ENCODE results near the gene PTPN12.
"Not testable (repeated sequence)": the region's sequence is repeated elsewhere in the genome, so short reads cannot be mapped to it uniquely, and the experiment has no call there.

The PTPN12 gene

DNA sequence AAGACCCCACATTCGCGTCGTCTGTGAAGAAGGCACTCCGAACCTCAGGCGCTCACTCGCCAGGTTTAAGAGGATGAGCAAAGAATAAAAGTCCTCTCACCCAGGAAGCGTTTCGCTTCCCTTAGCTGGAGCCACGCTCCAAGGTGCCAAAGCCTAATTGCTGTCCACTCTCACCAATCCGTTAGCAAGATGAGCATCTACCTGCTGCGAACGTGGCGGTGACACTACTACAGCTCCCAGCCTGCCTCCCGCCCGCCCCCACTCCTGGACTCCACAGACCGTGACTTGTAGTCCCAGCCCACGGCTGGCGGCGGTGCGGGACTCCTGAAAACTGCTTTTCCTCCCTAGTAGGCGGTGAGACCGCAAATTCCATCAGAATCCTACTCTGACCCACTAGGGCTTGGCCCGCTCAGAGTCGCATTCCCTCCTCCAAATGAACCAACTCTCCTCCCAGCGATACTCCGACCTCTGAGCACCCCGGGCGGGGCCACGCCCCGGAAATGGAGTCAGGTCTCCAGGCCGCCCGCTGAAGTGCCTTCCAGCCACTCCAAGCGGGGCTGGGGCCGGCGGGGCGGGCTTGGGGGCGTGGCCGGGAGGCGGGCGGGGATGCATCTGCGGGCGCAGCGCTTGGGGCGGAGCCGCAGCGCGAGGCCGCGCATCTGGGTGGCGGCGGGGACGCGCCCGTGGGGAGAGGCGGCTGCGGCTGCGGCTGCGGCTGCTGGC lies 521 bp upstream of the PTPN12 start:
- Histone ChIP-seq H3K27me3 (no peaks in the 10 kb centered on the region), H3K4me1 (no peaks in the 10 kb centered on the region), H3K4me3 (ENCODE audit: low read depth, low read length) (peak overlapping the region; percentile 66), H3K36me3 (no peaks in the 10 kb centered on the region), H3K9me3 (no peaks in the 10 kb centered on the region)
- TF ChIP-seq, protein P1, sequence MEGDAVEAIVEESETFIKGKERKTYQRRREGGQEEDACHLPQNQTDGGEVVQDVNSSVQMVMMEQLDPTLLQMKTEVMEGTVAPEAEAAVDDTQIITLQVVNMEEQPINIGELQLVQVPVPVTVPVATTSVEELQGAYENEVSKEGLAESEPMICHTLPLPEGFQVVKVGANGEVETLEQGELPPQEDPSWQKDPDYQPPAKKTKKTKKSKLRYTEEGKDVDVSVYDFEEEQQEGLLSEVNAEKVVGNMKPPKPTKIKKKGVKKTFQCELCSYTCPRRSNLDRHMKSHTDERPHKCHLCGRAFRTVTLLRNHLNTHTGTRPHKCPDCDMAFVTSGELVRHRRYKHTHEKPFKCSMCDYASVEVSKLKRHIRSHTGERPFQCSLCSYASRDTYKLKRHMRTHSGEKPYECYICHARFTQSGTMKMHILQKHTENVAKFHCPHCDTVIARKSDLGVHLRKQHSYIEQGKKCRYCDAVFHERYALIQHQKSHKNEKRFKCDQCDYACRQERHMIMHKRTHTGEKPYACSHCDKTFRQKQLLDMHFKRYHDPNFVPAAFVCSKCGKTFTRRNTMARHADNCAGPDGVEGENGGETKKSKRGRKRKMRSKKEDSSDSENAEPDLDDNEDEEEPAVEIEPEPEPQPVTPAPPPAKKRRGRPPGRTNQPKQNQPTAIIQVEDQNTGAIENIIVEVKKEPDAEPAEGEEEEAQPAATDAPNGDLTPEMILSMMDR (IDR thresholded peaks at IDR 0.05; ENCODE audit: low read depth, low read length): no peak
- DNase-seq: peak; percentile 99

DNA sequence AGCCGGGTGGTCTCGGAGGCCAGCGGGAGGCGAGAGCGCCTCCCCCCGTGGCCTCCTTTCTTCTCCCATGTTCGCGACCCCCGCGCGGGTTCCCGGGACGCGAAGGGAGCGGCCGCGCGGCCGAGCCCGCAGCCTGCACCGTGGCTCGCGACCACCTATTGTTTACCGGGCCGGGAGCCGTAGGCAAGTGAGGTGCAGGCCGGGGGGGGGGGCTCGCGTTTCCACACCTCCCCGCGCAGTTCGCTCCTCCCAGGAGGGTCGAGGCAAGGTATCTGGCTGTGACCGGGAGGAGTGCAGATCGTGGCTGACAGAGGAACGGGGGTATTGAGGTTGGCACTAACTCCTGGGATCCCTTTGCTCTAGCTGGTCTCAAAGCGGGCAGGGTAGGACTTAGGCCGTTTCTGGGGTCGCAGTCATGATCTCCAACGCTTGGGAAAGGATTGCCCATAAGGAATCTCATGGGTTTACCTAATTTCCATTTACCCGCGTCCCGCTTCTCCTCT lies 734 bp downstream of the PTPN12 start:
- Histone ChIP-seq H3K27me3 (no peaks in the 10 kb centered on the region), H3K4me3 (ENCODE audit: low read depth, low read length) (peak overlapping the region; percentile 99), H3K9me3 (no peaks in the 10 kb centered on the region), H3K36me3 (no peaks in the 10 kb centered on the region), H3K4me1 (no peaks in the 10 kb centered on the region)
- DNase-seq: peak; percentile 52
- TF ChIP-seq, protein P1 (IDR thresholded peaks at IDR 0.05; ENCODE audit: low read depth, low read length): no peak

DNA sequence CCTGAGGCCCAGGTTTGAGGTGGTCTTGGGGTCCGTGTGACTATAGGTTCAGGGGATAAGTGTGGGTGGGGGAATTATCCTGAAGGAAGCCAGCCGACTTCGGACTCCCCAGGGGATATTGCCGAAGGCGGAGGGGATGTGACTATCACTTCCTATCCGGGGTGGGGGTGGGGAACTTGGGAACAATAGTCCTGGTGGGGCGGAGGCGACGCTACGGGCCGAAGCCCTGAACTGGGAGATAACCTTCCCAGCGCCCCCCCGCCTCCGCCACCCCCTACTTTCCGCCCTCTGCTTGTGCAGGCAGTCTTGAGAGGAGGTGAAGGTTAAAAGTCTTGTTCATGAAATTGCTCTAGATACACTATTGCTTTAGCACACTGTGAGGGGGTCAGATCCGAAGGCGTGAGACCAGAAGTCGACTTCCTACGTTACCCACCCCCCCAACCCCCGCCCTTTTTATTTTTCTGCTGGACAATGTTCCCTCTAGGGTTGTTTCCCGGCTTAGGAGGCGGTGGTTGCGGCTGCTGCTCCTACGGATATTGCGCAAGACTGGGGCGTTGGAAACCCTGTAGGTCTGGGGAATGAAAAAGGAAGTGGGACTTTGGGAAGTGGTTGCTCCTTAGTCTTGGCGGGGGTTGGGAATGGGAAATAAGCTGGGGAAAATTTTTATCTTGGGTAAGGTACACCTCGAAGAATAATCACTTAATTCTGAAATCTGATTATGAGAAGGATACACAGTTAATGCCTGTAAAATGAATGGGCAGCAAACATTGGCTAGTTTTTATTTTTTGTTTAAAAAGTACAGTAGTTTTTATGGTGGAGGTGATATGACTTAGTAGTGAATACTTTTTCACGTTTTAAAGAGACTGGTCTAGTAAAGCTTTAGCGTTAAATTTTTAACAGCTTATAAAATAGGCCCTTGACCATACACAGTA lies 1.5 kb downstream of the PTPN12 start:
- Histone ChIP-seq H3K4me1 (no peaks in the 10 kb centered on the region), H3K36me3 (no peaks in the 10 kb centered on the region), H3K27me3 (no peaks in the 10 kb centered on the region), H3K9me3 (no peaks in the 10 kb centered on the region), H3K4me3 (ENCODE audit: low read depth, low read length) (peak overlapping the region; percentile 99)
- TF ChIP-seq, protein P1 (IDR thresholded peaks at IDR 0.05; ENCODE audit: low read depth, low read length): no peak
- peak; percentile 79 for DNase-seq

DNA sequence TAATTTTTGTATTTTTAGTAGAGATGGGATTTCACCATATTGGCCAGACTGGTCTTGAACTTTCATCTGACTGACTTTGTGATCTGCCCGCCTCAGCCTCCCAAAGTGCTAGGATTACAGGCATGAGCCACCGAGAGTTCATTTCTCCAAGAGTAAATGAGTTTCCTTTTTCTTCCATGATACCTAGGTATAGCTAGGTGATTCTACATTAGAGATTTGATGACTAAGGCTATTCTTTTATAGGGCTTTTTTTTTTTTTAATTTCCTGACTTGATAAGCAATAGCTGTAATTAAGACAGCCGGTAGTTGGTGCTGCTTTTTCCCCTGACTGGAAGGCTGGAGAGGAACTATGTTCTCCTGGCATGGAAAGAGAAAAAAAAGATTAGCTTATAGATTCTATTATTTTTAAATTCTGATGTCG lies 3.3 kb downstream of the PTPN12 start:
- H3K4me1 ChIP-seq: no peaks in the 10 kb centered on the region
- H3K9me3 ChIP-seq: no peaks in the 10 kb centered on the region
- no peak for DNase-seq
- TF ChIP-seq, protein P1 (IDR thresholded peaks at IDR 0.05; ENCODE audit: low read depth, low read length): no peak
- no peaks in the 10 kb centered on the region for H3K36me3 ChIP-seq
- H3K27me3 ChIP-seq: no peaks in the 10 kb centered on the region
- no peak overlapping the region for H3K4me3 ChIP-seq (ENCODE audit: low read depth, low read length)

DNA sequence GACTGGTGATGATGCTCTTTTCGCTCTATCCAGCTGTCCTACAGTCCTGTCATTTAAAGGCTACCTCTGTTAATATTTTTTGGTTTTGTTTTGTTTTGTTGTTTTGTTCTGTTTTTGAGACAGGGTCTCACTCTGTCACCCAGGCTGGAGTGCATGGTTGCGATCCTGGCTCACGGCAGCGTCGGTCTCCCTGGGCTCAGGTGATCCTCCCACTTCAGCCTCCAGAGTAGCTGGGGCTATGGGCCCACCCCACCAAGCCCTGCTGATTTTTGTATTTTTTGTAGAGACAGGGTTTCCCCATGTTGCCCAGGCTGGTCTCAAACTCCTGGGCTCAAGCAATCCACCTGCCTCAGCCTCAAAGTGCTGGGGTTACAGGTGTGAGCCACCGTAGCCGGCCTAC lies 3.9 kb downstream of the PTPN12 start:
- H3K27me3 ChIP-seq; H3K4me3 ChIP-seq (ENCODE audit: low read depth, low read length); H3K36me3 ChIP-seq; H3K9me3 ChIP-seq; DNase-seq; H3K4me1 ChIP-seq: not testable (repeated sequence)

DNA sequence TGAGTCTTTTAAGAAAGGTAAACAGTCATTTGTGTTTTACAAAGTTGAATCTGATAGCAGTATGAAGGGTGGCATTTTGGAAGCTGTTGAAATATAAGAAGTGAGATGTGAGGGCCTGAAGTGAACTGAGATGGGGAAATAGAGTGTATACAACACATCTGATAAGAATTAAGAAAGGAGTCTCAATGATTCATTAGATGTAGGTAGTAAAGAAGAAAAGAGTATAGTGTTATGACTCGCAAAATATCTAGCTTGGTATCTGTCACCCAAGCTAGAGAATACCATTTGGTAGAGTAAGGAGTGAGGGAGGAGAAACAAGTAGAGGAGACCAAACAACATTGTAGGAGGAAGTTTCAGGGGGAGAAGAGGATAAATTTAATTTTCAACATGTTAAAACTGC lies 5.3 kb downstream of the PTPN12 start:
- no peaks in the 10 kb centered on the region for H3K9me3 ChIP-seq
- TF ChIP-seq, protein P1 (IDR thresholded peaks at IDR 0.05; ENCODE audit: low read depth, low read length): no peak
- H3K4me3 ChIP-seq (ENCODE audit: low read depth, low read length): no peak overlapping the region
- H3K4me1 ChIP-seq: no peaks in the 10 kb centered on the region
- DNase-seq: no peak
- no peaks in the 10 kb centered on the region for H3K27me3 ChIP-seq
- no peaks in the 10 kb centered on the region for H3K36me3 ChIP-seq

Measured in BE2C (cell line).